ENCODE results near the gene EBI3.
"Not testable (repeated sequence)": the region's sequence is repeated elsewhere in the genome, so short reads cannot be mapped to it uniquely, and the experiment has no call there.

EBI3 gene

DNA sequence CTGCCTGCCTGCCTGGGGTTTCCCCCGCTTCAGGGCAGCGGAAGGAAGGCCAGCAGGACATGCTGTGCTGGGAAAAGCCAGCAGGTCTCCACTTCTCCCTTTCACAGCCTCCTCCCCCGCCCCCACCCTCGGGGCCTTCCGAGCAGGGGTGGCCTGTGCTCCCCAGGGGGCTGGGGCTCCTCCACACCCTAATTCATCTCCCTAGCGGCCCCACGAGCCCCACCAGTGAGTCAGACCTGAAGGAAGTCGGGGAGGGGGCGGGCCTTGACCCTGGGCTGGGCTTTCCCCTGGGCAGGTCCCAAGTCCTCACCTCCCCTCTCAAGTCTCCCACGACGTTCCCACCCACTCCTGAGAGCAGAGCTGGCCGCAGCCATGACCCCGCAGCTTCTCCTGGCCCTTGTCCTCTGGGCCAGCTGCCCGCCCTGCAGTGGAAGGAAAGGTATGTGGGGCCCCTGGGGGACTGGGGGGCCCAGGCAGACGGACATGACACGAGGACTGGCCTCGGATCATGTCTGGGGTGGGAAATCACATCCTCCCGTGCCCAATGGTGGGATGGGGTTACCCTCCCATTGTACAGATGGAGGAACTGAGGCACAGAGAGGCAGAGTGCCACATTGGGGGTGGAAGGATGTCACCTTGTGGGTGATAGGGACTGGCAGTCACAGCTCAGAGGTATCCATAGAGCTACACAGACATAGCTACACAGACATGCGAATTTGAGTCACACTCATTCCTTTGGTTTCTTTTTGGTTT lies at the start of gene EBI3:
Gene EBI3 (plus strand): TSS at position 345 of the 753 bp plus-strand sequence. CDS start 28 bp downstream, at position 373.
- DNase-seq (ENCODE audit: low spot score), result peak; percentile 44

DNA sequence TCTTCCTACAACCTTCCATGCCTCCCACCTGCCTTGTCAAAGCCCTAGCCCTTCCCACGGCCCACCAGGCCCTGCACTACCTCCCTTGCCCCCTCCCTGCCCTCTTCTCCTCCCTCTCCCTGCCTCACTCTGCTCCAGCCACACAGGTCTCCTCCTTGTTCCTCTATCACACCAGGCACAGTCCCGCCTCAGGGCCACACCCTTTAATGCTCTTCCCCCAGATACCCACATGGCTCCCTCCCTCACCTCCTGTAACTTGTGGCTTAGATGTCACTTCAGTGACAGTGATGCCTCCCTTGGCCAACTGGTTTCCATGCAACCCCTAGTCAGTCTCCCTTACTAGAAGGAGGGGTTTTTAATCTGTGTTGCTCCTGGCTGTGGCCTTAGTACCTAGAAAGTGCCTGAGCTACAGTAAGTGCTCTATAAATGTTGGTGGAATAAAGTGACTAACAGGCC lies 48.2 kb upstream of the EBI3 start:
- no peak for DNase-seq (ENCODE audit: low spot score)

- peak; percentile 100 for DNase-seq (ENCODE audit: low spot score)
These were observed 47.1 kb upstream of the EBI3 start, which contains the start of the genes ANKRD24 and SIRT6 for GRCh38 chr19:4182084-4182810. ANKRD24 (plus strand) TSS chr19:4182689; CDS start chr19:4186426, 3,737 bp downstream. SIRT6 (minus strand) TSS chr19:4182563; CDS start chr19:4182539, 24 bp downstream.

GRCh38 chr19:4183967-4184717 lies 45.2 kb upstream of the EBI3 start:
- no peak for DNase-seq (ENCODE audit: low spot score)

GRCh38 chr19:4184718-4185352 lies 44.5 kb upstream of the EBI3 start:
- no peak for DNase-seq (ENCODE audit: low spot score)

DNA sequence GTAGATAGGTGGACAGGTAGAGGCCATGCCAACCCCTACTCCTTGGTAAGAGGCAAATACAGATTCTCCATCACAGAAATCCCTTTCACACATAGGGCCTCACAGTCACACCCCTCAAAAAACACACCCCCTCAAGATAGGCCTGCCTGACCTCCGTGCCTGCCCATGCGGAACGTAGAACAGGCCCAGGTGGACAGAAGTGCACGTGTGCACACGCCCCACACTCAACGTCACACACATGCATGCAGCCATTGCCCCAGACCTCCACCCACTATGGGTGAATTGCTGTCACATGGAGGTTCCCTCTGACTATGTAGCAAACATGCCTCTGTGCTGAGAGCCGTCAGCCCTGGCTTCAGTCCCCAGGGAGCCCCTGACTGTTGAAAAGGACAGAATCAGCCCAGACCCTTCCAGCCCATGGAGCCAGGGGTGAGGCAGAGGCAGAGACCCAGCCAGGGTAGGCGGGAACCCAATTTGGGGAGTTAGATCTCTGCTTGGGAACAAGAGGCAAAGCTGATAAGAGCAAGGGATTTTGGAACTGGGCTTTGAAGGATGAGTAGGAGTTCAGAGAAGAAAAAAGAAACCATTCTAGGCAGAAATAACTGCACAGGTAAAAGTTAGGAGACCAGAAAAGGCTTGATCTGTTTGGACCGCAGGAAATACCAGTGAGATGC lies 43.8 kb upstream of the EBI3 start:
- no peak for DNase-seq (ENCODE audit: low spot score)

- peak; percentile 89 for DNase-seq (ENCODE audit: low spot score)
These were observed 43.0 kb upstream of the EBI3 start for GRCh38 chr19:4186087-4186993.

DNA sequence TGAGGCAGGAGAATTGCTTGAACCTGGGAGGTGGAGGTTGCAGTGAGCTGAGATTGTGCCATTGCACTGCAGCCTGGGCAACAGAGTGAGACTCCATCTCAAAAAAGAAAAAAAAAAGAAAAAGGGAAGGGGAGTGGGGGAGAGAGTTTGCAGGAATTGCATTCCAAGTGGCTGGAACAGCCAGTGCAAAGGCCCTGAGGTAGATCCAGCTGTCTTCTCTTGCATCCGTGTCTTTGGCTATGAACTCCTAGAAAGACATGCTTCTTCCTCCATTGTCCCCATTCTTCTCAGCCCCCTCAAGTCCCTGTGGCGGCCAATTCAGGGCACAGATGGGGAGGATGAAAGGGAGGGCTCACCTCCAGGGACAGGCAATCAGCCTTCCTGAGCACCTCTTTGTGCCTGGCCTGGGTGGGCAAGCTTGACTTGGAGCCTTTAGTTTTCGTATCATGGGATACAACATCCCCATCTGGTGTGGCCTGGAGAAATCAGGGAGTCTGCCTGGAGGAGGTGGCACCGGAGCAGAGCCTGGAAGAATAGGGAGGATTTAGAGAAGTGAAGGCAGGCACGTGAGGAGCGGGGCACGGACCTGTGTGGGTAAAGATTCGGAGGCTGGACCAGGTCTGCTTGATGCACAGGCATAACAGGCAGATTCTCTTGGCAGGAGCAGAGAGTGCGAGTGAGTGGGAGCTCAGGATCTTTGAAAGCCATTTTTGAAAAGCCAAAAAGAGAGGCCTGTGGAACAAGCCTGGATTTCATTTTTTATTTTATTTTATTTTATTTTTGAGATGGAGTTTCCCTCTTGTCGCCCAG lies 41.8 kb upstream of the EBI3 start:
- DNase-seq (ENCODE audit: low spot score), result no peak

- no peak for DNase-seq (ENCODE audit: low spot score)
These were observed 39.7 kb upstream of the EBI3 start for GRCh38 chr19:4189641-4190040.

- DNase-seq (ENCODE audit: low spot score), result not testable (repeated sequence)
These were observed 36.8 kb upstream of the EBI3 start for GRCh38 chr19:4192537-4192936.

DNA sequence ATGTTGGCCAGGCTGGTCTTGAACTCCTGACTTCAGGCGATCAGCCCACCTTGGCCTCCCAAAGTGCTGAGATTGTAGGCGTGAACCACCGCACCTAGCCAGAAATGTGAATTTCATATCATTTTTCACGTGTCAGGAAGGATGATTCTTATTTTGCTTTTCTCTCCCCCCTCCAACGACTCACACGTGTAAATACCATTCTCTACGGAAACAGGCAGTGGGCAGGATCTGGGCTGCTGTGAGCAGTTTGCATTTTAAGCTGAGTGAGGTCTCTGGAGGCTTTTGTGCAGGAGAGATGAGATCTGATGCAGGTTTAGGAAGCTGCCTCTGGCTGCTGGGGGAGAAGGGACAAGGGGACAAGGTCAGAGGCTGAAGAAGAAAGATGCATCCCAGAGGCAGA lies 35.0 kb upstream of the EBI3 start:
- DNase-seq (ENCODE audit: low spot score), result no peak

DNA sequence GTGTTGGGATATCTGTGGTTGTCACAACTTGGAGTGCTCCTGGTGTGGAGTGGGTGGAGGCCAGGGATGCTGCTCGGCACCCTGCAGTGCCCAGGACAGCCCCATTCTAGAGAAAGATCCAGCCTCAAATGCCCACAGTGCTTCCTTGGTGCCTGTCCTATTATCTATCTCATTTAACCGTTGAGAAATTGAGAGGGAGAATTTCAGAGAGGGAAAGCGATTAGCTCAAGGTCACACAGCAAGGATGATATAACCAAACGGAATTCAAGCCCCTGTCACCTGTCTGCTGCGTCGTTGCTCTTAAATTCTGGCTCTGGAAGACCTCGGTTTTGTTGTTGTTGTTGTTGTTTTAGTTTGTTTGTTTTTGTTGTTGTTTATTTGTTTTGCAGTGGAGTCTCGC lies 33.3 kb upstream of the EBI3 start:
- no peak for DNase-seq (ENCODE audit: low spot score)

- DNase-seq (ENCODE audit: low spot score), result no peak
These were observed 32.7 kb upstream of the EBI3 start for GRCh38 chr19:4196587-4197148.

GRCh38 chr19:4197228-4197624 lies 32.1 kb upstream of the EBI3 start:
- DNase-seq (ENCODE audit: low spot score), result no peak

GRCh38 chr19:4197625-4198466 lies 31.5 kb upstream of the EBI3 start:
- peak; percentile 43 for DNase-seq (ENCODE audit: low spot score)

- DNase-seq (ENCODE audit: low spot score), result no peak
These were observed 30.7 kb upstream of the EBI3 start for GRCh38 chr19:4198467-4199126.

DNA sequence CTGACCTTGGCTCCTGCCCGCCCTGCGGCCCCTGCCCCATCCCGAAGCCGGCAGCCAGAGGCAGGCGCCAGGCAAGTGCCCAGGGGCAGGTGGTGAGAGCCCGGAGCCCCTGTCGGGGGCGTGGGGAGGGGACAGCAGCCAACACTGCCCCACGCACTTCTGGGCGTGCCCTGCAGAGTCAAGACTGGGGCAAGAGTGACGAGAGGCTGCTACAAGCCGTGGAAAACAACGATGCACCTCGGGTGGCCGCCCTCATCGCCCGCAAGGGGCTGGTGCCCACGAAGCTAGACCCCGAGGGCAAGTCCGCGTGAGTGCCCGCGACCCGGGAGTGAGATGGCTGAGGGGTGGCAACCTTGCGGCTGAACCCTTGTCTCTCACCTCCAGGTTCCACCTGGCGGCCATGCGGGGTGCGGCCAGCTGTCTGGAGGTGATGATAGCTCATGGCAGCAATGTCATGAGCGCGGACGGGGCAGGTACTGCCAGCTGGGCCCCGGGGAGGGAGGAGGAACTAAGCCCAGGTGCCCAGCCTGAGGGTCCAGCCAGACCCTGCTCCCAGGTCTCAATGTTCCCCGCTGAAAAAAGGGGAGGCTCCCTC lies 29.5 kb upstream of the EBI3 start:
- no peak for DNase-seq (ENCODE audit: low spot score)

Data from hepatic stellate cell (primary cell).